HG02763 (cell line): ENCODE results near the gene PPDPF.

Experiments
- ATAC-seq: cut with Tn5 transposase; IDR thresholded peaks from one replicate; pipeline ENCODE4 v1.9.1; 2021; ENCODE audit warnings: mild to moderate bottlenecking, moderate library complexity; ENCODE audit not compliant: unreplicated experiment

PPDPF gene

DNA sequence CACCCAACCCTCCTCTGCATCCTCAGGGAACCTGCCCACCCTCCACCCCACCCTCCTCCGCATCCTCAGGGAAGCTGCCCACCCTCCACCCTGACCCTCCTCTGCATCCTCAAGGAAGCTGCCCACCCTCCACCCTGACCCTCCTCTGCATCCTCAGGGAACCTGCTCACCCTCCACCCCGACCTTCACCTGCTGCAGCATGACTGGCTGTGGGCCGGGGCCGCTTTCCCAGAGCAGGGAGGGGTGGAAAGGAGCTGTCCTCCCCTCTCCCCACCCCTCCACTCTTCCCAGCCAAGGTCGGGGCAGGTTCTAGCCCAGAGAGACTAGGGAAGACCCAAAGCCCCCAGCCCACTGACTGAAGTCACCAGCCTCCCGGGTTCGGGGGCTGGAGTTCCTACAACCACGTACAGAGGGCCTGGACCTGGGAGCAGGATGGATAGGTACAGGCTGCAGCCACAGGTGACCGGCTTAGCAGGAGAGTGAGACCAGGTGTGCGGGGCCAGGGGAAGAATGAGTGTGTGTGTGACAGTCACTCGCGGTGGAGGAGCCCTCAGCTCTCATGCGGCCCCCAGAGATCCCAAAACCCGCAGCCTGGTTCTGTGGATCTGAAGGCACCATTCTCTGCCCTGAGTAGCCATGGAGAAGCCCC lies 33.3 kb upstream of the PPDPF start:
- ATAC-seq = no peak

DNA sequence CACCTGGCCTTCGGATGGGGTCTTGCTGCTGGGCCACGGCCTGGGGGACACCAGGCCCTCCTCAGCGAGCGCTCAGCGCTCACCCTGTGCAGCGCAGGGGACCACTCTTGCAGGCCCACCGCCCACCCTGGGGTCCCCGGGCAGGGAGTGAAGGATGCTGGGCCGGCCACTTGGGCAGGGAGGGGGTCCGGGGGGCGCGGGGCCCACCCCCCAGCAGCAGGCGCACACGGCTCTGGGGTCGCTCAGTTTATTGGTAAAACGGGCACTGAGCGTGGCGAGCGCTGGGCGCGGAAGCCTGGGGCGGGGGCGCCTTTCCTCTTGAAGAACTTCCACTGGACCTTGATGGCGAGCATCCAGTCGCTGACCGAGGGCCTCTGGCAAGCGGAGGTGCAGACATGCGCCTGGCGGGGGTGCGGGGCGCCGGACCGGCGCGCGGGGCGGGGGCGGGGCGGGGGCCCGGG lies 32.8 kb upstream of the PPDPF start:
- no peak for ATAC-seq

DNA sequence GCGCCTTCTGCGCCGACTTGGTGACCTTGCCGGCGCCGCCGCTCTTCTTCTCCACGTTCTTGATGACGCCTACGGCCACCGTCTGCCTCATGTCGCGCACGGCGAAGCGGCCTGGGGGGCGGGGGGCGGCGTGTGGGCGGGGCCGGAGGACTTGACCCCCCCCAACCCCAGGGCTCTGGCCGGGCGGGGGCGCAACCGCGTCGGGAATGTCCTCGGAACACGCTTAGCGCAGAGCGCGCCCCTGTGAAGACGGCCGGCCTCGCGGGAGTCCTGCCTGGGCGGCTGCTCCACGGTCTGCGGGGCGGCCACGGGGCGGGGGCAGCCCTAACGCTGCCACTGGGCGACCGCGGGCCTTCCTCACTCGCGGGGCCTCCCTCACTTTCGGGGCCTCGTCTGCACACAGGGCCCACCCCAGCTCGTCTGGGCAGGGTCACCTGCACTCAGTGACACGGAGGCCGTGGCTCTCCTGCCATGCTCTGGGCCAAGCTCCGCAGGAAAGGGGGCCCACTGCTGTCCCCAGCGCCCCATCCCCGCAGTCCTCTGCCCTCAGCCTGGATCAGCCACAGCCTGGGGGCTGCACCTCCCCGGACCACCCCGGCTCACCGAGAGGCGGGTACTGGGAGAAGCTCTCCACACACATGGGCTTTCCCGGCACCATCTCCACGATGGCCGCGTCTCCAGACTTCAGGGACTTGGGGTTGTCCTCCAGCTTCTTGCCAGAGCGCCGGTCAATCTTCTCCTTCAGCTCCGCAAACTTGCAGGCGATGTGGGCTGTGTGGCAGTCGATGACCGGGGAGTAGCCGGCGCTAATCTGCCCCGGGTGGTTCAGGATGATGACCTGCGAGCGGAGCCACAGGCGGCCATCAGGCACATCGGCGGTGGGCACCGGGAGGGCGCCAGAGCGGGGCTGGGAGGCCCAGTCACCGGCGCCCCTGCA lies 32.0 kb upstream of the PPDPF start:
- no peak for ATAC-seq

DNA sequence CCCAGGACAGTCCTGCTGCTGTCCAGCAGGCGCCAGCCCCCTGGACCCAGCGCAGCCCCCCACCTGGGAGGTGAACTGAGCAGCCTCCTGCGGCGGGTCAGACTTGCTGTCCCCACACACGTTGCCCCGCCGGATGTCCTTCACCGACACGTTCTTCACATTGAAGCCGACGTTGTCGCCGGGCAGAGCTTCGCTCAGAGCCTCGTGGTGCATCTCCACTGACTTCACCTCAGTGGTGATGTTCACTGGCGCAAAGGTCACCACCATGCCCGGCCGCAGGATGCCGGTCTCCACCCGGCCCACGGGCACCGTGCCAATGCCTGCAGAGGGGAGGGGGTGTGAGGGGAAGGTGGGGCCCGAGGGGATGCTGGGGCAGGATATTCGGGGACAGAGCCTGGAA lies 30.1 kb upstream of the PPDPF start:
- ATAC-seq = no peak

DNA sequence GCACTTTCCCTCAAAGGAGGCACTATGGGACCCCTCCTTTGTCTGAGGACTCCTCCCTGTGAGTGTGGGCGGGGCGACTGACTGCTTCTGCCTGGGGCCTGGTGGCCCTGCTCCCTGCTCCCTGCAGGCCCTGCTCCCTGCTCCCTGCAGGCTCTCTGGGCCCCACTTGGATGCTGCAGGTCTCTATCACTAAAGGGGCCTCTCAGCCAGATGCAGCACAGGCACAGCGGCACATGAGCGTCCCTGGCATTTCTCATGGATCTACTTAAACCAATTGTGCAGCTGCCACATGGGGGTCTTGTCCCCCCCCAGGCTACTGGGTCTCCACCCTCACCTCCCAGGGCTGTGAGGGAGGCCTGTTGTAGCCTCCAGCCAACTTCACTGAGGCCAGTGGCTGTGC lies 29.5 kb upstream of the PPDPF start:
- ATAC-seq = no peak

DNA sequence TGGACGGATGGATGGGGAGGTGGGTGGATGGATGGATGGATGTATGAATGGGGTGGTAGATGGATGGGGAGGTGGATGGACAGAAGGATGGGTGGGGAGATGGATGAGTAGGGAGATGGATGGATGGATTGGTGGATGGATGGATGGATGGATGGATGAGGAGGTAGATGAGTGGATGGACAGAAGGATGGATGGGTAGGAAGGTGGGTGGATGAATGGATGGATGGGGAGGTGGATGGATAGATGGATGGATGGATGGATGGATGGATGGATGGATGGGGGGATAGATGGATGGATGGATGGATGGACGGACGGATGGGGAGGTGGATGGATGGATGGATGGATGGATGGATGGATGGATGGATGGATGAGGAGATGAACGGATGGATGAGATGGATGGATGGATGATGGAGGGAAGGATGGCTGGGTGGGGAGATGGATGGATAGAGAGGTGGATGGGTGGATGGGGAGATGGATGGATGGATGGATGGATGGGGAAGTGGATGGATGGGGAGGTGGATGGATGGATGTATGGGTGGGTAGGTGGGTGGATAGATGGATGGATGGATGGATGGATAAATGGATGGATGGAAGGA lies 28.8 kb upstream of the PPDPF start:
- ATAC-seq = no peak

DNA sequence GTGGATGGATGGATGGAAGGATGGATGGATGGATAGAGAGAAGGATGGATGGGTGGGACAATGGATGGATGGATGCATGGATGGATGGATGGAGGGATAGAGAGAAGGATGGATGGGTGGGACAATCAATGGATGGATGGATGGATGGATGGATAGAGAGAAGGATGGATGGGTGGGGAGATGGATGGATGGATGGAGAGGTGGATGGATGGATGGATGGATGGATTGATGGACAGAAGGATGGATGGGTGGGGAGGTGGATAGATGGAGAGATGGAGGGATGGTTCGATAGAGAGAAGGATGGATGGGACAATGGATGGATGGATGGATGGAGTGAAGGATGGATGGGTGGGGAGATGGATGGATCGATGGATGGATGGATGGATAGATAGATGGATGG lies 28.0 kb upstream of the PPDPF start:
- ATAC-seq = no peak

DNA sequence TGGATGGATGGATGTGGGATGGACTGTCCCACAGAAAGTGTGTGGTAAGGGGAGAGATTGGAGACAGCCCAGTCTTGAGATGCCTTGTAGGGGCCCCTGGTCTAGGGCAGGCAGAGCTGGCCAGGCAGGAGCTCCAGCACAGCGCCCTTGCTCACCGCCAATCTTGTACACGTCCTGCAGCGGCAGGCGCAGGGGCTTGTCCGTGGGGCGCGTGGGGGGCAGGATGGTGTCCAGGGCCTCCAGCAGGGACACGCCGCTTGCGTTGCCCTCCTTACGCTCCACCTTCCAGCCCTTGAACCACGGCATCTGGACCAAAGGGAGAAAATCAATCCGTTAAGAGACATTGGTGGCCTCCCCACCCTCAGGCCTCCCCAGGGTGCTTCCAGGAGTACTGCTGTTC lies 27.6 kb upstream of the PPDPF start:
- ATAC-seq = no peak

DNA sequence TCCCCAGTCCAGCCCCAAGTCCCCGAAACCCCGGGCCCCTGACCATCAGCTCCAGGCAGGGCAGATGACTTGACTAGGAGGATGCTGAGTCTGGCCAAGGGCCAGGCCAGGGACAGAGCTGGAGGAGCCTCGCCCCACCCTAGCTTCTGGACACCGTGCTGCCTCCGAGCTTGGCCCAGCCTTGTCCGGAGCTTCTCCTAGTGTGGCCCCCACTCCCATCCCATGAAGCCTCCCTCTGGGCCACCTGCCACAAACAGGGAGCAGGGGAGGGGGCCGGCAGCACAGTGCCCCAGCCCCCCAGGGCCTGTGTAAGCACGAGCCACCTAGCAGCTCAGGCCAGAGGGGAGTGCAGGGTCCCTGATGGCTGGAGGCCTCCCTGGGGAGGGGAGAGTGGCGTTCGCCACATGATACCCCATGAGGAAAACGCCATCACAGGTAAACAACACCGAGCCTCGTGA lies 27.0 kb upstream of the PPDPF start:
- no peak for ATAC-seq

GRCh38 chr20:63494084-63494419 lies 26.5 kb upstream of the PPDPF start:
- ATAC-seq = no peak

- no peak for ATAC-seq
Measured at GRCh38 chr20:63494420-63495166, 26.0 kb upstream of the PPDPF start.

DNA sequence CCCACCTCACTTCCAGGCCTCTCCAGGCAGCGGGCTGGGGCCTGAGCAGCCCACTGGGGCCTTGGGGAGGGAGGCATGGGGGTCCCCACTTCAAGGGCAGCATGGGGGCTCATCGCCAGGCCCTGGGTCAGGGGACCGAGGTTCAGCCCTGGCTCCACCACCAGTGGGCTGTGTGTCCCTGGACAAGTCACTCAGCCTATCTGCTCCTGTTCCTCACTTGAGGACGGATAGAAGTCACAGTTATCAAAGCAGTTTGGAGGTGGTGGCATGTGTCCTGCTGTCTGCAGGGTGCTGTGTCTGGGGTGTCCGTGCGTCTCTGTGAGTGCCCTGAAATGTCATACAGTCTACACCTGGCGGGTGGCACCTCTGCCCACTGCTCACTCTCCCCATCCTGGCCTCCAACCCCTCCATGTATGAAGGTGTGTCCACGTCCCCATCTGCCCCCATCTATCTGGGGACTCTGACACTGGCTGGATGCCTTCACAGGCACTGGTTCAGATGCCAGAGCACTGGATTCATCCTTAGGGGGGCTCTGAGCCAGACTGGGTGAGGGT lies 25.3 kb upstream of the PPDPF start:
- no peak for ATAC-seq

- ATAC-seq = no peak
Measured at GRCh38 chr20:63495741-63496595, 24.6 kb upstream of the PPDPF start.

DNA sequence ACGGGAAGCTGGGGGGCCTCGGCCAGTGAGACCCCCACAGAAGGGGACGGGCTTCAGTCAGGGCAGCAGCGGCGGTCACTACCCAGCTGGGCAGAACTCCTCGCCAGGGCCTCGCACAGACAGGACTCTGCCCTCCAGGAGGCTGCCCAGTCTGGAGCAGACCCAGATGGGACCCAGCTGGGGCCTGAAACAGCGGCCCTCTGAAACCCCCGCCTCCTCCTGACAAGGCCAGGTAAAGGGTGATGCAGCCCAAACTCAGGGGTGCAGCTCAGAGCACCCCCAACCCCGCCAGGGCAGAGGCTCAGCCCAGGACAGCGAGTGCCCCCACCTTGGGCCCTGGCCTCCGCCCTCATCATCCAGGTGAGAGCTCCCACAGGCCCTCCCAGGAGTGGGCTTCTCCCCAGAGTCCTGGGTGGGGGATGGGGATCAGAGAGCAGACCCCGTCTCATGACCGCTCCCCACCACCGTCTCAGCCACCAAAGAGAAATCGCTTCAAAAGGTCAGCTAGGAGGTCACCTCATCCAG lies 23.9 kb upstream of the PPDPF start:
- no peak for ATAC-seq

GRCh38 chr20:63497138-63497945 lies 23.2 kb upstream of the PPDPF start:
- no peak for ATAC-seq

GRCh38 chr20:63497946-63498935 lies 22.3 kb upstream of the PPDPF start:
- ATAC-seq = no peak

DNA sequence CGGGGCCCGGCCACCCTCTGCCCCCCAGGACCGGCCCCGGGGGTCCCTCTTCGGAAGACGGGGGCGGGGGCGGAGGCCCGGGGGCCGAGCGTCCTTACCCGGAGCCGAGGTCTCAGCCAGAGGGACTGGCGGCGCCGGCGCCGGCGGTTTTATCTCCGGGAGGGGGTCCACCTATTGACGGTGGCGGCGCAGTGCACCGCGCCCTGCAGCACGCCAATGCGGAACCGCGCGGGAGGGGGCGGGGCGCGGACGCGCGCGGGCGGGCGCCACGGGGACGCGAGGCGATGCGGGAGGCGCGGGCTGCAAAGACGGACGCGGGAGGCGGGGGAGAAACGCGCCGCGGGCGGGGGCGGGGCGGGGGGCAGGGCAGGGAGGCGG lies 21.6 kb upstream of the PPDPF start, which contains the start of gene EEF1A2:
EEF1A2 (minus strand) TSS at position 124 of the 378 bp plus-strand sequence. CDS start 1,320 bp downstream, outside the sequence.
- ATAC-seq = no peak
